OCI-LY1 (cell line): ENCODE measurements around the gene XPO1.
A peak's percentile ranks its signal among the peaks of the same experiment; 100 is the strongest.

Experiments
- H2AFZ ChIP-seq: fragments of 200-600 bp; sonication (generic), shearing (Covaris generic); 2 replicates; pipeline ENCODE4 v1.6.0; 2014; ENCODE audit warnings: antibody characterized with exemption, mild to moderate bottlenecking, low read length
- H3F3A ChIP-seq: fragments of 200-600 bp; sonication (generic), shearing (Covaris generic); 2 replicates; pipeline ENCODE4 v1.6.0; 2014; ENCODE audit warnings: mild to moderate bottlenecking, antibody characterized with exemption, low read length, moderate library complexity; ENCODE audit not compliant: insufficient read depth
- H3K27ac ChIP-seq: fragments of 200-600 bp; sonication (generic); 2 replicates; pipeline ENCODE4 v1.5.1; 2014; ENCODE audit warnings: low read length, mixed run types, mild to moderate bottlenecking, low read depth; ENCODE audit not compliant: poor library complexity, severe bottlenecking
- H3K27me3 ChIP-seq: fragments of 200-600 bp; sonication (generic); 2 replicates; pipeline ENCODE4 v1.6.0; 2014; ENCODE audit warnings: antibody characterized with exemption, mild to moderate bottlenecking, low read length, moderate library complexity; ENCODE audit not compliant: insufficient read depth
- H3K36me3 ChIP-seq: fragments of 200-600 bp; sonication (generic); 2 replicates; pipeline ENCODE4 v1.6.1; 2014; ENCODE audit warnings: mild to moderate bottlenecking, antibody characterized with exemption, low read length, moderate library complexity, mixed read lengths; ENCODE audit not compliant: insufficient read depth
- H3K4me1 ChIP-seq: fragments of 200-600 bp; sonication (generic); 2 replicates; pipeline ENCODE4 v1.5.1; 2014; ENCODE audit warnings: mild to moderate bottlenecking, low read length, moderate library complexity; ENCODE audit not compliant: insufficient read depth, severe bottlenecking
- H3K4me2 ChIP-seq: fragments of 200-600 bp; sonication (generic), shearing (Covaris generic); 2 replicates; pipeline ENCODE4 v1.6.1; 2014; ENCODE audit warnings: low read length
- H3K4me3 ChIP-seq: fragments of 200-600 bp; sonication (generic); 2 replicates; pipeline ENCODE4 v1.5.1; 2014; ENCODE audit warnings: low read length, low read depth, mild to moderate bottlenecking, mixed read lengths; ENCODE audit not compliant: poor library complexity, severe bottlenecking
- H3K79me2 ChIP-seq: fragments of 200-600 bp; shearing (Covaris generic); 2 replicates; pipeline ENCODE4 v1.6.1; 2016; ENCODE audit warnings: mixed run types, low read length, mixed read lengths; ENCODE audit not compliant: insufficient read depth
- H3K9ac ChIP-seq: fragments of 200-600 bp; sonication (generic), shearing (Covaris generic); 2 replicates; pipeline ENCODE4 v1.6.1; 2014; ENCODE audit warnings: mild to moderate bottlenecking, low read length, mixed read lengths
- H3K9me2 ChIP-seq: fragments of 200-600 bp; sonication (generic), shearing (Covaris generic); 2 replicates; pipeline ENCODE4 v1.6.1; 2014; ENCODE audit warnings: low read depth, mild to moderate bottlenecking, low read length, mixed read lengths
- H3K9me3 ChIP-seq: fragments of 200-600 bp; shearing (Covaris generic); 2 replicates; pipeline ENCODE4 v1.6.1; 2014; ENCODE audit warnings: low read length, mixed read lengths
- H4K20me1 ChIP-seq: fragments of 200-600 bp; sonication (generic), shearing (Covaris generic); 2 replicates; pipeline ENCODE4 v1.6.0; 2016; ENCODE audit warnings: mild to moderate bottlenecking, low read length; ENCODE audit not compliant: insufficient read depth
- CTCF ChIP-seq: fragments of 200-600 bp; sonication (generic), shearing (Covaris generic); IDR thresholded peaks from 2 replicates; pipeline ENCODE4 v1.5.1; 2017; ENCODE audit warnings: mild to moderate bottlenecking, antibody characterized with exemption, low read length, moderate library complexity, mixed read lengths
- EZH2 ChIP-seq: fragments of 200-600 bp; sonication (generic), shearing (Covaris generic); IDR thresholded peaks from 2 replicates; pipeline ENCODE4 v1.8.0; 2017; ENCODE audit warnings: borderline replicate concordance, mixed run types, mild to moderate bottlenecking, antibody characterized with exemption, low read length, moderate library complexity, mixed read lengths

The XPO1 gene

GRCh38 chr2:61537277-61537949, 743 bp downstream of the XPO1 start:
- Histone ChIP-seq H3K27me3 (no peaks in the 10 kb centered on the region), H3K36me3 (peaks cover 30% of the 10 kb centered on the region), H4K20me1 (peaks cover 5% of the 10 kb centered on the region; the same call in 1 of the 2 replicates), H3K4me2 (peak overlapping the region; percentile 80), H3K4me1 (peaks cover 41% of the 10 kb centered on the region), H2AFZ (no peak overlapping the region), H3K9ac (peak overlapping the region; percentile 90), H3K9me2 (no peaks in the 10 kb centered on the region), H3K79me2 (peaks cover 52% of the 10 kb centered on the region), H3F3A (no peaks in the 10 kb centered on the region), H3K4me3 (peak overlapping the region; percentile 91), H3K9me3 (no peaks in the 10 kb centered on the region), H3K27ac (peak overlapping the region; percentile 93)
- no peak for TF ChIP-seq EZH2
- TF ChIP-seq CTCF, result no peak

GRCh38 chr2:61536572-61537276, 1.4 kb downstream of the XPO1 start:
- H3K9me2 ChIP-seq, result no peaks in the 10 kb centered on the region
- peaks cover 5% of the 10 kb centered on the region; the same call in 1 of the 2 replicates for H4K20me1 ChIP-seq
- H3K9ac ChIP-seq, result peak overlapping the region; percentile 90
- H3K9me3 ChIP-seq, result no peaks in the 10 kb centered on the region
- H3K4me3 ChIP-seq, result peak overlapping the region; percentile 91
- no peak overlapping the region for H2AFZ ChIP-seq
- H3F3A ChIP-seq, result no peaks in the 10 kb centered on the region
- peak overlapping the region; percentile 93 for H3K27ac ChIP-seq
- peak overlapping the region; percentile 71 for H3K4me2 ChIP-seq
- peaks cover 42% of the 10 kb centered on the region for H3K4me1 ChIP-seq
- H3K79me2 ChIP-seq, result peaks cover 59% of the 10 kb centered on the region
- peaks cover 35% of the 10 kb centered on the region for H3K36me3 ChIP-seq
- TF ChIP-seq EZH2, result no peak
- TF ChIP-seq CTCF, result no peak
- no peaks in the 10 kb centered on the region for H3K27me3 ChIP-seq

GRCh38 chr2:61536180-61536571, 2.0 kb downstream of the XPO1 start:
- Histone ChIP-seq H2AFZ (no peak overlapping the region), H3F3A (no peaks in the 10 kb centered on the region), H3K9me3 (no peaks in the 10 kb centered on the region), H4K20me1 (peaks cover 5% of the 10 kb centered on the region; the same call in 1 of the 2 replicates), H3K9ac (peak overlapping the region; percentile 90), H3K4me1 (peaks cover 47% of the 10 kb centered on the region), H3K4me3 (peak overlapping the region; percentile 91), H3K79me2 (peaks cover 64% of the 10 kb centered on the region), H3K27ac (peak overlapping the region; percentile 93), H3K4me2 (peak overlapping the region; percentile 71), H3K27me3 (no peaks in the 10 kb centered on the region), H3K36me3 (peaks cover 41% of the 10 kb centered on the region), H3K9me2 (no peaks in the 10 kb centered on the region)
- no peak for TF ChIP-seq EZH2
- no peak for TF ChIP-seq CTCF
